IPS DF 6.9 (cell line): ENCODE measurements around the gene ICAM3.
"Not testable (repeated sequence)": the region's sequence is repeated elsewhere in the genome, so short reads cannot be mapped to it uniquely, and the experiment has no call there.

ENCODE experiments used
- DNase-seq: peaks from one replicate; pipeline ENCODE4 v3.0.0-alpha.2; 2013; ENCODE audit warnings: low read depth, low spot score
- H3K27ac ChIP-seq: one replicate; pipeline ENCODE4 v1.5.1; 2013; ENCODE audit warnings: low read length, control low read depth
- H3K27me3 ChIP-seq: 2 replicates; pipeline ENCODE4 v1.6.1; 2013; ENCODE audit warnings: mild to moderate bottlenecking, low read length; ENCODE audit not compliant: control insufficient read depth, insufficient read depth
- H3K36me3 ChIP-seq: 2 replicates; pipeline ENCODE4 v1.6.1; 2013; ENCODE audit warnings: low read length; ENCODE audit not compliant: control insufficient read depth, insufficient read depth
- H3K4me1 ChIP-seq: 2 replicates; pipeline ENCODE4 v1.6.1; 2013; ENCODE audit warnings: low read length; ENCODE audit not compliant: control insufficient read depth, insufficient read depth
- H3K4me3 ChIP-seq: 2 replicates; pipeline ENCODE4 v1.5.1; 2013; ENCODE audit warnings: mild to moderate bottlenecking, low read length
- H3K9me3 ChIP-seq: 2 replicates; pipeline ENCODE4 v1.6.1; 2013; ENCODE audit warnings: low read length, inconsistent platforms; ENCODE audit not compliant: control insufficient read depth, insufficient read depth
- WGBS: extraction: QIAGEN DNeasy Blood & Tissue Kit; methylation state at CpG from one replicate; pipeline ENCODE4 v1.1.7; 2013; ENCODE audit warnings: mixed read lengths, missing lambda C conversion rate; ENCODE audit not compliant: insufficient read length, insufficient coverage; 5-methylcytosine and 5-hydroxymethylcytosine counted together

ICAM3 gene

GRCh38 chr19:10346509-10346908, 7.1 kb upstream of the ICAM3 start:
- no peak for DNase-seq
- Histone ChIP-seq H3K27ac (no peak overlapping the region), H3K4me3 (no peak overlapping the region), H3K36me3 (no peaks in the 10 kb centered on the region), H3K27me3 (no peaks in the 10 kb centered on the region), H3K4me1 (no peaks in the 10 kb centered on the region), H3K9me3 (no peaks in the 10 kb centered on the region)
- WGBS: no CpG with 5 or more reads among the region's 10 CpGs

- no peaks in the 10 kb centered on the region for H3K36me3 ChIP-seq
- no CpG with 5 or more reads among the region's 10 CpGs for WGBS
- no peaks in the 10 kb centered on the region for H3K27me3 ChIP-seq
- no peak overlapping the region for H3K4me3 ChIP-seq
- no peak overlapping the region for H3K27ac ChIP-seq
- H3K4me1 ChIP-seq: no peaks in the 10 kb centered on the region; the same call in 1 of the 2 replicates
- no peaks in the 10 kb centered on the region for H3K9me3 ChIP-seq
- DNase-seq: no peak
Measured at GRCh38 chr19:10344780-10345179, 5.4 kb upstream of the ICAM3 start.

- Histone ChIP-seq H3K27me3 (no peaks in the 10 kb centered on the region), H3K27ac (no peak overlapping the region), H3K9me3 (no peaks in the 10 kb centered on the region), H3K4me1 (peaks cover 11% of the 10 kb centered on the region), H3K4me3 (no peak overlapping the region), H3K36me3 (no peaks in the 10 kb centered on the region)
- DNase-seq: no peak
- WGBS: no CpG with 5 or more reads among the region's 2 CpGs
Measured at GRCh38 chr19:10343495-10343894, 4.1 kb upstream of the ICAM3 start.

- H3K9me3 ChIP-seq: no peaks in the 10 kb centered on the region
- no peak overlapping the region for H3K27ac ChIP-seq
- no CpG with 5 or more reads among the region's 5 CpGs for WGBS
- no peak for DNase-seq
- H3K27me3 ChIP-seq: no peaks in the 10 kb centered on the region
- H3K36me3 ChIP-seq: no peaks in the 10 kb centered on the region
- peaks cover 12% of the 10 kb centered on the region for H3K4me1 ChIP-seq
- H3K4me3 ChIP-seq: no peak overlapping the region
Measured at GRCh38 chr19:10339977-10340376, 553 bp upstream of the ICAM3 start.

GRCh38 chr19:10338940-10339339, 484 bp downstream of the ICAM3 start:
- Histone ChIP-seq H3K27ac (no peak overlapping the region), H3K36me3 (no peaks in the 10 kb centered on the region), H3K9me3 (no peaks in the 10 kb centered on the region), H3K4me1 (peaks cover 15% of the 10 kb centered on the region), H3K4me3 (no peak overlapping the region), H3K27me3 (no peaks in the 10 kb centered on the region)
- no peak for DNase-seq
- no CpG with 5 or more reads among the region's 6 CpGs for WGBS

- H3K4me1 ChIP-seq: peaks cover 18% of the 10 kb centered on the region
- no CpG with 5 or more reads among the region's 9 CpGs for WGBS
- H3K27me3 ChIP-seq, H3K27ac ChIP-seq, H3K4me3 ChIP-seq, H3K9me3 ChIP-seq, H3K36me3 ChIP-seq, DNase-seq: not testable (repeated sequence)
Measured at GRCh38 chr19:10336725-10337124, 2.7 kb downstream of the ICAM3 start.

- H3K27me3 ChIP-seq: no peaks in the 10 kb centered on the region
- no peaks in the 10 kb centered on the region; the same call in 1 of the 2 replicates for H3K36me3 ChIP-seq
- no peak overlapping the region; the same call in 1 of the 2 replicates for H3K4me3 ChIP-seq
- no CpG with 5 or more reads among the region's 26 CpGs for WGBS
- no peak for DNase-seq
- H3K4me1 ChIP-seq: peaks cover 18% of the 10 kb centered on the region
- no peaks in the 10 kb centered on the region for H3K9me3 ChIP-seq
- no peak overlapping the region for H3K27ac ChIP-seq
Measured at GRCh38 chr19:10335352-10335985, 4.0 kb downstream of the ICAM3 start.

GRCh38 chr19:10334588-10335351, 4.7 kb downstream of the ICAM3 start:
- peaks cover 18% of the 10 kb centered on the region for H3K4me1 ChIP-seq
- no peak for DNase-seq
- H3K27ac ChIP-seq: no peak overlapping the region
- H3K4me3 ChIP-seq: peak overlapping the region; percentile 95; the same call in 1 of the 2 replicates
- no peaks in the 10 kb centered on the region for H3K9me3 ChIP-seq
- WGBS: no CpG with 5 or more reads among the region's 59 CpGs
- peaks cover 5% of the 10 kb centered on the region for H3K36me3 ChIP-seq
- H3K27me3 ChIP-seq: no peaks in the 10 kb centered on the region

GRCh38 chr19:10333758-10334587, 5.5 kb downstream of the ICAM3 start:
- H3K36me3 ChIP-seq: peaks cover 12% of the 10 kb centered on the region
- no peak overlapping the region for H3K27ac ChIP-seq
- H3K9me3 ChIP-seq: no peaks in the 10 kb centered on the region
- no peaks in the 10 kb centered on the region for H3K27me3 ChIP-seq
- no peak for DNase-seq
- H3K4me3 ChIP-seq: peak overlapping the region; percentile 95; the same call in 1 of the 2 replicates
- WGBS: no CpG with 5 or more reads among the region's 44 CpGs
- H3K4me1 ChIP-seq: peaks cover 10% of the 10 kb centered on the region

- no peak within 1 kb of the TSS for H3K27ac ChIP-seq
- DNase-seq: peak; percentile 85
- H3K9me3 ChIP-seq: no peaks in the 10 kb centered on the region
- H3K27me3 ChIP-seq: no peaks in the 10 kb centered on the region
- WGBS: no CpG with 5 or more reads among the region's 82 CpGs
- H3K4me3 ChIP-seq: peak within 1 kb of the TSS; percentile 95
- H3K36me3 ChIP-seq: peaks cover 18% of the 10 kb centered on the region
- peaks cover 6% of the 10 kb centered on the region for H3K4me1 ChIP-seq
Measured at GRCh38 chr19:10332965-10333757, 6.3 kb downstream of the ICAM3 start, which contains the start of gene RAVER1. TSS of gene RAVER1 (minus strand) at chr19:10333529. CDS start at chr19:10333507, 22 bp downstream.
